Loucy (cell line): ENCODE data around the gene PIGZ.

Experiments
- H2AFZ ChIP-seq: fragments of 200-600 bp; sonication (generic); 2 replicates; pipeline ENCODE4 v1.6.0; 2016; ENCODE audit warnings: antibody characterized with exemption, mild to moderate bottlenecking, low read length, moderate library complexity
- H3F3A ChIP-seq: fragments of 200-600 bp; 2 replicates; pipeline ENCODE4 v1.6.0; 2016; ENCODE audit warnings: antibody characterized with exemption, low read depth, mild to moderate bottlenecking
- H3K27me3 ChIP-seq: fragments of 200-600 bp; sonication (generic); 2 replicates; pipeline ENCODE4 v1.6.1; 2014; ENCODE audit warnings: low read length, mild to moderate bottlenecking; ENCODE audit not compliant: insufficient read depth, poor library complexity, severe bottlenecking
- H3K36me3 ChIP-seq: fragments of 200-600 bp; sonication (generic); 2 replicates; pipeline ENCODE4 v1.6.1; 2016; ENCODE audit warnings: low read length; ENCODE audit not compliant: insufficient read depth
- H3K4me1 ChIP-seq: fragments of 200-600 bp; sonication (generic); 2 replicates; pipeline ENCODE4 v1.5.1; 2014; ENCODE audit warnings: low read length, mild to moderate bottlenecking; ENCODE audit not compliant: insufficient read depth, poor library complexity, severe bottlenecking
- H3K4me2 ChIP-seq: fragments of 200-600 bp; sonication (generic); 2 replicates; pipeline ENCODE4 v1.6.0; 2014; ENCODE audit warnings: antibody characterized with exemption, low read length, low read depth, mild to moderate bottlenecking; ENCODE audit not compliant: poor library complexity, severe bottlenecking
- H3K4me3 ChIP-seq: fragments of 200-600 bp; sonication (generic); 2 replicates; pipeline ENCODE4 v1.5.1; 2014; ENCODE audit warnings: low read length, mild to moderate bottlenecking, mixed read lengths; ENCODE audit not compliant: poor library complexity, severe bottlenecking
- H3K79me2 ChIP-seq: fragments of 200-600 bp; sonication (generic); 2 replicates; pipeline ENCODE4 v1.6.1; 2014; ENCODE audit warnings: low read length; ENCODE audit not compliant: insufficient read depth
- H3K9ac ChIP-seq: fragments of 200-600 bp; sonication (generic); 2 replicates; pipeline ENCODE4 v1.6.0; 2014; ENCODE audit warnings: mild to moderate bottlenecking, low read depth, low read length, moderate library complexity; ENCODE audit not compliant: poor library complexity, severe bottlenecking
- H3K9me2 ChIP-seq: fragments of 200-600 bp; sonication (generic); replicated peaks from 2 replicates; pipeline ENCODE4 v1.6.1; 2016; ENCODE audit warnings: low read depth, low read length, mixed read lengths
- H3K9me3 ChIP-seq: fragments of 200-600 bp; sonication (generic); 2 replicates; pipeline ENCODE4 v1.6.1; 2014; ENCODE audit warnings: mild to moderate bottlenecking, antibody characterized with exemption, low read length, low read depth; ENCODE audit not compliant: insufficient read depth
- H4K20me1 ChIP-seq: fragments of 200-600 bp; sonication (generic); 2 replicates; pipeline ENCODE4 v1.6.0; 2014; ENCODE audit warnings: antibody characterized with exemption, low read length, mild to moderate bottlenecking; ENCODE audit not compliant: insufficient read depth, poor library complexity, severe bottlenecking
- CTCF ChIP-seq: fragments of 200-600 bp; sonication (generic); conservative IDR thresholded peaks from 2 replicates; pipeline ENCODE4 v1.5.1; 2014; ENCODE audit warnings: mild to moderate bottlenecking, antibody characterized with exemption, low read length
- EZH2phosphoT487 ChIP-seq: fragments of 200-600 bp; IDR thresholded peaks from 2 replicates; pipeline ENCODE4 v1.6.1; 2018; ENCODE audit warnings: antibody characterized with exemption, mild to moderate bottlenecking, moderate library complexity, borderline replicate concordance

Gene PIGZ

GRCh38 chr3:196927571-196928453 lies 40.8 kb downstream of the PIGZ start:
- no peak overlapping the region for H3K4me2 ChIP-seq
- H3K9me2 ChIP-seq: no peaks in the 10 kb centered on the region
- no peaks in the 10 kb centered on the region for H3K4me1 ChIP-seq
- H2AFZ ChIP-seq: no peak overlapping the region
- H4K20me1 ChIP-seq: no peaks in the 10 kb centered on the region
- H3K9ac ChIP-seq: no peak overlapping the region
- H3K79me2 ChIP-seq: no peaks in the 10 kb centered on the region
- H3K36me3 ChIP-seq: peaks cover 73% of the 10 kb centered on the region; the same call in 1 of the 2 replicates
- H3K9me3 ChIP-seq: no peaks in the 10 kb centered on the region
- no peak overlapping the region for H3K4me3 ChIP-seq
- H3F3A ChIP-seq: no peaks in the 10 kb centered on the region
- no peaks in the 10 kb centered on the region for H3K27me3 ChIP-seq
- TF ChIP-seq CTCF: no peak
- TF ChIP-seq EZH2phosphoT487: no peak

GRCh38 chr3:196920733-196921132 lies 47.9 kb downstream of the PIGZ start:
- no peaks in the 10 kb centered on the region for H3K9me3 ChIP-seq
- H3K4me3 ChIP-seq: no peak overlapping the region
- H3K9me2 ChIP-seq: no peaks in the 10 kb centered on the region
- H3K36me3 ChIP-seq: peaks cover 33% of the 10 kb centered on the region; the same call in 1 of the 2 replicates
- no peaks in the 10 kb centered on the region for H3K27me3 ChIP-seq
- H3K79me2 ChIP-seq: no peaks in the 10 kb centered on the region
- no peak overlapping the region for H3K4me2 ChIP-seq
- H3F3A ChIP-seq: no peaks in the 10 kb centered on the region
- TF ChIP-seq EZH2phosphoT487 (no peak), CTCF (no peak)
- H2AFZ ChIP-seq: no peak overlapping the region
- no peaks in the 10 kb centered on the region for H3K4me1 ChIP-seq
- H4K20me1 ChIP-seq: no peaks in the 10 kb centered on the region
- H3K9ac ChIP-seq: no peak overlapping the region

GRCh38 chr3:196918968-196919367 lies 49.7 kb downstream of the PIGZ start:
- no peak for TF ChIP-seq CTCF
- no peak for TF ChIP-seq EZH2phosphoT487
- Histone ChIP-seq H3F3A (no peaks in the 10 kb centered on the region), H2AFZ (no peak overlapping the region), H3K4me3 (no peak overlapping the region), H3K9me3 (no peaks in the 10 kb centered on the region), H3K4me1 (no peaks in the 10 kb centered on the region), H3K79me2 (no peaks in the 10 kb centered on the region), H3K9me2 (no peaks in the 10 kb centered on the region), H3K36me3 (peaks cover 34% of the 10 kb centered on the region; the same call in 1 of the 2 replicates), H3K9ac (no peak overlapping the region), H4K20me1 (no peaks in the 10 kb centered on the region), H3K27me3 (no peaks in the 10 kb centered on the region), H3K4me2 (no peak overlapping the region)
